K562 (cell line): ENCODE data around the gene HSPA1L.

ENCODE experiments used
- AFF1 ChIP-seq, 2 experiments: fragments of 450-650 bp; IDR thresholded peaks; 2 replicates each; pipeline ENCODE4 v1.6.1; 2018; ENCODE audit warnings: mild to moderate bottlenecking in 2 of 2, low read depth in 1 of 2; ENCODE audit not compliant: partially characterized antibody in 2 of 2
- CTCF ChIP-seq, 3 experiments: IDR thresholded peaks in 2 of 3; conservative IDR thresholded peaks in 1 of 3; 2 replicates each; pipeline ENCODE4 v1.5.1; 2011 to 2012; ENCODE audit warnings: low read length in 3 of 3, mild to moderate bottlenecking in 3 of 3, control low read depth in 2 of 3, improper control_type of control experiment in 1 of 3, inconsistent platforms in 1 of 3, low read depth in 1 of 3, mixed read lengths in 1 of 3, moderate library complexity in 1 of 3; ENCODE audit not compliant: insufficient read depth in 2 of 3
- EHMT2 ChIP-seq: fragments of 450-650 bp; IDR thresholded peaks from 2 replicates; pipeline ENCODE4 v1.6.1; 2018; ENCODE audit warnings: antibody characterized with exemption
- EP300 ChIP-seq: IDR thresholded peaks from 2 replicates; pipeline ENCODE4 v1.6.1; 2012; ENCODE audit warnings: low read length, improper control_type of control experiment
- ZNF384 ChIP-seq: IDR thresholded peaks from 2 replicates; pipeline ENCODE4 v1.6.1; 2012; ENCODE audit warnings: low read depth, low read length, improper control_type of control experiment

- TF ChIP-seq AFF1 (IDR thresholded peaks at IDR 0.05; ENCODE audit: low read depth in 1 of 2, partially characterized antibody in 2 of 2) (no peak), ZNF384 (no peak), CTCF (IDR thresholded peaks at IDR 0.05 in 2 of 3, conservative IDR thresholded peaks at IDR 0.05 in 1 of 3; ENCODE audit: insufficient read depth in 2 of 3, low read depth in 1 of 3, low read length in 3 of 3) (no peak), EHMT2 (no peak), EP300 (no peak)
These were observed 9.1 kb downstream of the HSPA1L start for GRCh38 chr6:31805939-31806469.
